Liver (tissue), 9 donors: Measurements from ENCODE around the gene SMIM7. TPM values are rescaled to one million over a fixed set of nuclear protein-coding genes. Genes with fewer than 3 reads are reported as not detected.

Source experiments
- DNase-seq: peaks from one replicate; pipeline ENCODE4 v3.0.0-alpha.2; 2017; ENCODE audit warnings: low spot score
- H3K27ac ChIP-seq, 2 donors: one replicate each; pipeline ENCODE4 v1.7.0; 2013; ENCODE audit warnings: inconsistent platforms in 2 of 2, low read length in 2 of 2, control low read depth in 1 of 2, low read depth in 1 of 2, mild to moderate bottlenecking in 1 of 2
- H3K27me3 ChIP-seq, 4 donors: one replicate each; pipeline versions ENCODE4 v1.6.1 to v1.7.0; 2013; ENCODE audit warnings: low read length in 3 of 4, inconsistent platforms in 1 of 4, mild to moderate bottlenecking in 1 of 4, moderate library complexity in 1 of 4; ENCODE audit not compliant: control insufficient read depth in 4 of 4, insufficient read depth in 4 of 4
- H3K36me3 ChIP-seq, 4 donors: one replicate each; pipeline versions ENCODE4 v1.6.1 to v1.7.0; 2013; ENCODE audit warnings: low read length in 3 of 4, mild to moderate bottlenecking in 3 of 4, low read depth in 1 of 4, moderate library complexity in 1 of 4; ENCODE audit not compliant: control insufficient read depth in 4 of 4, insufficient read depth in 3 of 4
- H3K4me1 ChIP-seq, 4 donors: one replicate each; pipeline versions ENCODE4 v1.6.1 to v1.7.0; 2013; ENCODE audit warnings: low read length in 3 of 4, mild to moderate bottlenecking in 3 of 4, moderate library complexity in 1 of 4; ENCODE audit not compliant: control insufficient read depth in 4 of 4, insufficient read depth in 4 of 4
- H3K4me3 ChIP-seq, 3 donors: one replicate each; pipeline versions ENCODE4 v1.6.1 to v1.7.0; 2013; ENCODE audit warnings: low read length in 3 of 3, control low read depth in 1 of 3, low read depth in 1 of 3, mild to moderate bottlenecking in 1 of 3
- H3K9ac ChIP-seq, 2 donors: one replicate each; pipeline ENCODE4 v1.7.0; 2013; ENCODE audit warnings: low read length in 2 of 2, mild to moderate bottlenecking in 2 of 2, moderate library complexity in 2 of 2, control low read depth in 1 of 2, low read depth in 1 of 2
- H3K9me3 ChIP-seq, 4 donors: one replicate each; pipeline versions ENCODE4 v1.6.1 to v1.7.0; 2013; ENCODE audit warnings: low read length in 3 of 4; ENCODE audit not compliant: control insufficient read depth in 4 of 4
- ATF3 ChIP-seq: IDR thresholded peaks from 2 replicates; pipeline ENCODE4 v1.6.1; 2016; ENCODE audit warnings: antibody characterized with exemption
- CTCF ChIP-seq: fragments of 150-350 bp; IDR thresholded peaks from 2 replicates; pipeline ENCODE4 v1.5.1; 2017; ENCODE audit warnings: improper control_type of control experiment, low read depth, low read length; ENCODE audit not compliant: missing input control
- EGR1 ChIP-seq, 2 donors: IDR thresholded peaks; 2 replicates each; pipeline ENCODE4 v1.6.1; 2016 to 2018; ENCODE audit warnings: antibody characterized with exemption in 2 of 2, low read depth in 2 of 2
- FOXA1 ChIP-seq: IDR thresholded peaks from 2 replicates; pipeline ENCODE4 v1.6.1; 2016; ENCODE audit warnings: antibody characterized with exemption
- FOXA2 ChIP-seq: IDR thresholded peaks from 2 replicates; pipeline ENCODE4 v1.6.1; 2016; ENCODE audit warnings: antibody characterized with exemption
- GABPA ChIP-seq, 2 donors: IDR thresholded peaks in 1 of 2; conservative IDR thresholded peaks in 1 of 2; 2 replicates each; pipeline ENCODE4 v1.6.1; 2016; ENCODE audit warnings: antibody characterized with exemption in 2 of 2, mild to moderate bottlenecking in 1 of 2, moderate library complexity in 1 of 2
- HNF4A ChIP-seq, 2 donors: conservative IDR thresholded peaks; 2 replicates each; pipeline ENCODE4 v1.6.1; 2016; ENCODE audit warnings: antibody characterized with exemption in 2 of 2, mild to moderate bottlenecking in 2 of 2
- HNF4G ChIP-seq: IDR thresholded peaks from 2 replicates; pipeline ENCODE4 v1.6.1; 2016; ENCODE audit warnings: antibody characterized with exemption
- JUND ChIP-seq, 2 donors: IDR thresholded peaks; 2 replicates each; pipeline ENCODE4 v1.6.1; 2016; ENCODE audit warnings: antibody characterized with exemption in 2 of 2
- MAX ChIP-seq: IDR thresholded peaks from 2 replicates; pipeline ENCODE4 v1.6.1; 2016; ENCODE audit warnings: antibody characterized with exemption
- NR2F2 ChIP-seq: IDR thresholded peaks from 2 replicates; pipeline ENCODE4 v1.6.1; 2016; ENCODE audit warnings: antibody characterized with exemption
- RAD21 ChIP-seq, 2 donors: IDR thresholded peaks; 2 replicates each; pipeline ENCODE4 v1.6.1; 2016; ENCODE audit warnings: antibody characterized with exemption in 2 of 2, mild to moderate bottlenecking in 2 of 2
- RXRA ChIP-seq, 2 donors: IDR thresholded peaks; 2 replicates each; pipeline ENCODE4 v1.6.1; 2017 to 2018; ENCODE audit warnings: antibody characterized with exemption in 2 of 2, mild to moderate bottlenecking in 1 of 2
- SP1 ChIP-seq: IDR thresholded peaks from 2 replicates; pipeline ENCODE4 v1.6.1; 2018; ENCODE audit warnings: antibody characterized with exemption, mild to moderate bottlenecking
- TAF1 ChIP-seq: conservative IDR thresholded peaks from 2 replicates; pipeline ENCODE4 v1.6.1; 2016; ENCODE audit warnings: antibody characterized with exemption, mild to moderate bottlenecking
- YY1 ChIP-seq: IDR thresholded peaks from 2 replicates; pipeline ENCODE4 v1.6.1; 2016; ENCODE audit warnings: antibody characterized with exemption, mild to moderate bottlenecking
- ZBTB33 ChIP-seq: IDR thresholded peaks from 2 replicates; pipeline ENCODE4 v1.6.1; 2016; ENCODE audit warnings: antibody characterized with exemption
- WGBS: extraction: QIAGEN DNeasy Blood & Tissue Kit; methylation state at CpG from one replicate; pipeline ENCODE4 v1.1.7; 2013; 5-methylcytosine and 5-hydroxymethylcytosine counted together
- polyA plus RNA-seq, 2 donors: library from polyadenylated mRNA; stranded (reverse) in 1 of 2; unstranded in 1 of 2; fragments of 200-250 nt in 1 of 2; fragments of >200 nt in 1 of 2; fragmentation: Nextera tagmentation in 1 of 2; extraction: Ambion mirVana in 1 of 2; gene quantifications; one replicate each; pipeline versions ENCODE4 v1.2.1 to v1.2.3, GENCODE V29; 2013 to 2015
- total RNA-seq, 2 donors: library from RNA; depleted of rRNA; stranded (reverse); fragments of >200 nt; gene quantifications; one replicate each; pipeline ENCODE4 v1.2.3, GENCODE V29; 2014
- donor health status: healthy.
- donor health status: healthy.
- donor health status: healthy.
- donor health status: healthy.
- donor health status: healthy.

SMIM7 gene
- total and polyA plus RNA-seq, 4 donors, result 35.2 to 81.8 (median 46.9) TPM

- no peak overlapping the region for H3K9ac ChIP-seq
- H3K36me3 ChIP-seq, result no peaks in the 10 kb centered on the region
- no peaks in the 10 kb centered on the region for H3K27me3 ChIP-seq
- no peak overlapping the region for H3K27ac ChIP-seq
- WGBS, result 92% methylated on average over 5 of the region's 5 CpGs
- no peak overlapping the region for H3K4me3 ChIP-seq
- DNase-seq, result no peak
- peaks cover 4 to 24% (median 14%) of the 10 kb centered on the region in 4 donors for H3K4me1 ChIP-seq
- TF ChIP-seq RXRA (IDR thresholded peaks at IDR 0.05) (no peak), TAF1 (no peak), NR2F2 (no peak), FOXA2 (no peak), SP1 (no peak), JUND (IDR thresholded peaks at IDR 0.05) (no peak), EGR1 (IDR thresholded peaks at IDR 0.05; ENCODE audit: low read depth in 2 of 2) (no peak), YY1 (no peak), RAD21 (IDR thresholded peaks at IDR 0.05) (no peak), ZBTB33 (no peak)
- H3K9me3 ChIP-seq, result no peaks in the 10 kb centered on the region
These were observed 50.3 kb downstream of the SMIM7 start for GRCh38 chr19:16609511-16610200.

- WGBS, result 94% methylated on average over 1 of the region's 1 CpG
- H3K4me1 ChIP-seq, result peaks cover 4 to 24% (median 14%) of the 10 kb centered on the region in 4 donors
- no peak overlapping the region for H3K4me3 ChIP-seq
- H3K27ac ChIP-seq, result peak overlapping the region; percentile 46 to 57
- no peak overlapping the region for H3K9ac ChIP-seq
- H3K27me3 ChIP-seq, result no peaks in the 10 kb centered on the region
- H3K36me3 ChIP-seq, result no peaks in the 10 kb centered on the region
- no peak for TF ChIP-seq FOXA2
- TF ChIP-seq JUND (IDR thresholded peaks at IDR 0.05), result peak in 1 of 2 donors; percentile 79
- TF ChIP-seq TAF1, result no peak
- TF ChIP-seq MAX, result no peak
- no peak for TF ChIP-seq CTCF
- no peak for TF ChIP-seq FOXA1
- TF ChIP-seq EGR1 (IDR thresholded peaks at IDR 0.05; ENCODE audit: low read depth in 2 of 2), result no peak
- TF ChIP-seq HNF4A (conservative IDR thresholded peaks at IDR 0.05), result peak in 1 of 2 donors; percentile 13
- TF ChIP-seq ZBTB33, result no peak
- TF ChIP-seq YY1, result no peak
- TF ChIP-seq HNF4G, result no peak
- TF ChIP-seq ATF3, result no peak
- no peak for TF ChIP-seq NR2F2
- peak in 1 of 2 donors; percentile 44 for TF ChIP-seq RAD21 (IDR thresholded peaks at IDR 0.05)
- no peak for TF ChIP-seq GABPA (IDR thresholded peaks at IDR 0.05 in 1 of 2, conservative IDR thresholded peaks at IDR 0.05 in 1 of 2)
- peak in 1 of 2 donors; percentile 61 for TF ChIP-seq RXRA (IDR thresholded peaks at IDR 0.05)
- TF ChIP-seq SP1, result peak; percentile 65
- DNase-seq, result no peak
- no peaks in the 10 kb centered on the region for H3K9me3 ChIP-seq
These were observed 51.6 kb downstream of the SMIM7 start for GRCh38 chr19:16608290-16608739.
